Liver (tissue), 9 donors: ENCODE results near the gene WNT11. TPM values are rescaled to one million over a fixed set of nuclear protein-coding genes. Genes with fewer than 3 reads are reported as not detected.

Experiments used
- DNase-seq: peaks from one replicate; pipeline ENCODE4 v3.0.0-alpha.2; 2017; ENCODE audit warnings: low spot score
- H3K27ac ChIP-seq, 2 donors: one replicate each; pipeline ENCODE4 v1.7.0; 2013; ENCODE audit warnings: inconsistent platforms in 2 of 2, low read length in 2 of 2, control low read depth in 1 of 2, low read depth in 1 of 2, mild to moderate bottlenecking in 1 of 2
- H3K27me3 ChIP-seq, 4 donors: one replicate each; pipeline versions ENCODE4 v1.6.1 to v1.7.0; 2013; ENCODE audit warnings: low read length in 3 of 4, inconsistent platforms in 1 of 4, mild to moderate bottlenecking in 1 of 4, moderate library complexity in 1 of 4; ENCODE audit not compliant: control insufficient read depth in 4 of 4, insufficient read depth in 4 of 4
- H3K36me3 ChIP-seq, 4 donors: one replicate each; pipeline versions ENCODE4 v1.6.1 to v1.7.0; 2013; ENCODE audit warnings: low read length in 3 of 4, mild to moderate bottlenecking in 3 of 4, low read depth in 1 of 4, moderate library complexity in 1 of 4; ENCODE audit not compliant: control insufficient read depth in 4 of 4, insufficient read depth in 3 of 4
- H3K4me1 ChIP-seq, 4 donors: one replicate each; pipeline versions ENCODE4 v1.6.1 to v1.7.0; 2013; ENCODE audit warnings: low read length in 3 of 4, mild to moderate bottlenecking in 3 of 4, moderate library complexity in 1 of 4; ENCODE audit not compliant: control insufficient read depth in 4 of 4, insufficient read depth in 4 of 4
- H3K4me3 ChIP-seq, 3 donors: one replicate each; pipeline versions ENCODE4 v1.6.1 to v1.7.0; 2013; ENCODE audit warnings: low read length in 3 of 3, control low read depth in 1 of 3, low read depth in 1 of 3, mild to moderate bottlenecking in 1 of 3
- H3K9ac ChIP-seq, 2 donors: one replicate each; pipeline ENCODE4 v1.7.0; 2013; ENCODE audit warnings: low read length in 2 of 2, mild to moderate bottlenecking in 2 of 2, moderate library complexity in 2 of 2, control low read depth in 1 of 2, low read depth in 1 of 2
- H3K9me3 ChIP-seq, 4 donors: one replicate each; pipeline versions ENCODE4 v1.6.1 to v1.7.0; 2013; ENCODE audit warnings: low read length in 3 of 4; ENCODE audit not compliant: control insufficient read depth in 4 of 4
- ATF3 ChIP-seq: IDR thresholded peaks from 2 replicates; pipeline ENCODE4 v1.6.1; 2016; ENCODE audit warnings: antibody characterized with exemption
- CTCF ChIP-seq: fragments of 150-350 bp; IDR thresholded peaks from 2 replicates; pipeline ENCODE4 v1.5.1; 2017; ENCODE audit warnings: improper control_type of control experiment, low read depth, low read length; ENCODE audit not compliant: missing input control
- EGR1 ChIP-seq, 2 donors: IDR thresholded peaks; 2 replicates each; pipeline ENCODE4 v1.6.1; 2016 to 2018; ENCODE audit warnings: antibody characterized with exemption in 2 of 2, low read depth in 2 of 2
- FOXA1 ChIP-seq: IDR thresholded peaks from 2 replicates; pipeline ENCODE4 v1.6.1; 2016; ENCODE audit warnings: antibody characterized with exemption
- FOXA2 ChIP-seq: IDR thresholded peaks from 2 replicates; pipeline ENCODE4 v1.6.1; 2016; ENCODE audit warnings: antibody characterized with exemption
- GABPA ChIP-seq, 2 donors: IDR thresholded peaks in 1 of 2; conservative IDR thresholded peaks in 1 of 2; 2 replicates each; pipeline ENCODE4 v1.6.1; 2016; ENCODE audit warnings: antibody characterized with exemption in 2 of 2, mild to moderate bottlenecking in 1 of 2, moderate library complexity in 1 of 2
- HNF4A ChIP-seq, 2 donors: conservative IDR thresholded peaks; 2 replicates each; pipeline ENCODE4 v1.6.1; 2016; ENCODE audit warnings: antibody characterized with exemption in 2 of 2, mild to moderate bottlenecking in 2 of 2
- HNF4G ChIP-seq: IDR thresholded peaks from 2 replicates; pipeline ENCODE4 v1.6.1; 2016; ENCODE audit warnings: antibody characterized with exemption
- JUND ChIP-seq, 2 donors: IDR thresholded peaks; 2 replicates each; pipeline ENCODE4 v1.6.1; 2016; ENCODE audit warnings: antibody characterized with exemption in 2 of 2
- MAX ChIP-seq: IDR thresholded peaks from 2 replicates; pipeline ENCODE4 v1.6.1; 2016; ENCODE audit warnings: antibody characterized with exemption
- NR2F2 ChIP-seq: IDR thresholded peaks from 2 replicates; pipeline ENCODE4 v1.6.1; 2016; ENCODE audit warnings: antibody characterized with exemption
- RAD21 ChIP-seq, 2 donors: IDR thresholded peaks; 2 replicates each; pipeline ENCODE4 v1.6.1; 2016; ENCODE audit warnings: antibody characterized with exemption in 2 of 2, mild to moderate bottlenecking in 2 of 2
- REST ChIP-seq: IDR thresholded peaks from 2 replicates; pipeline ENCODE4 v1.6.1; 2016; ENCODE audit warnings: antibody characterized with exemption, mild to moderate bottlenecking
- RXRA ChIP-seq, 2 donors: IDR thresholded peaks; 2 replicates each; pipeline ENCODE4 v1.6.1; 2017 to 2018; ENCODE audit warnings: antibody characterized with exemption in 2 of 2, mild to moderate bottlenecking in 1 of 2
- SP1 ChIP-seq: IDR thresholded peaks from 2 replicates; pipeline ENCODE4 v1.6.1; 2018; ENCODE audit warnings: antibody characterized with exemption, mild to moderate bottlenecking
- TAF1 ChIP-seq: conservative IDR thresholded peaks from 2 replicates; pipeline ENCODE4 v1.6.1; 2016; ENCODE audit warnings: antibody characterized with exemption, mild to moderate bottlenecking
- YY1 ChIP-seq: IDR thresholded peaks from 2 replicates; pipeline ENCODE4 v1.6.1; 2016; ENCODE audit warnings: antibody characterized with exemption, mild to moderate bottlenecking
- ZBTB33 ChIP-seq: IDR thresholded peaks from 2 replicates; pipeline ENCODE4 v1.6.1; 2016; ENCODE audit warnings: antibody characterized with exemption
- WGBS: extraction: QIAGEN DNeasy Blood & Tissue Kit; methylation state at CpG from one replicate; pipeline ENCODE4 v1.1.7; 2013; 5-methylcytosine and 5-hydroxymethylcytosine counted together
- polyA plus RNA-seq, 2 donors: library from polyadenylated mRNA; stranded (reverse) in 1 of 2; unstranded in 1 of 2; fragments of 200-250 nt in 1 of 2; fragments of >200 nt in 1 of 2; fragmentation: Nextera tagmentation in 1 of 2; extraction: Ambion mirVana in 1 of 2; gene quantifications; one replicate each; pipeline versions ENCODE4 v1.2.1 to v1.2.3, GENCODE V29; 2013 to 2015
- total RNA-seq, 2 donors: library from RNA; depleted of rRNA; stranded (reverse); fragments of >200 nt; gene quantifications; one replicate each; pipeline ENCODE4 v1.2.3, GENCODE V29; 2014
- donor health status: healthy.
- donor health status: healthy.
- donor health status: healthy.
- donor health status: healthy.
- donor health status: healthy.

The WNT11 gene
- total and polyA plus RNA-seq, 4 donors, result 1.1 to 4.8 (median 2.5) TPM

- no peak overlapping the region for H3K4me3 ChIP-seq
- H3K27ac ChIP-seq, result no peak overlapping the region
- TF ChIP-seq TAF1 (no peak), RXRA (IDR thresholded peaks at IDR 0.05) (no peak), HNF4A (conservative IDR thresholded peaks at IDR 0.05) (no peak), RAD21 (IDR thresholded peaks at IDR 0.05) (no peak), ATF3 (no peak), EGR1 (IDR thresholded peaks at IDR 0.05; ENCODE audit: low read depth in 2 of 2) (no peak), CTCF (no peak), FOXA2 (no peak), YY1 (no peak), REST (no peak), HNF4G (no peak), SP1 (no peak), MAX (no peak), ZBTB33 (no peak), FOXA1 (no peak), NR2F2 (no peak), GABPA (IDR thresholded peaks at IDR 0.05 in 1 of 2, conservative IDR thresholded peaks at IDR 0.05 in 1 of 2) (no peak), JUND (IDR thresholded peaks at IDR 0.05) (no peak)
- 95% methylated on average over 5 of the region's 5 CpGs for WGBS
- H3K36me3 ChIP-seq, result no peaks in the 10 kb centered on the region
- no peaks in the 10 kb centered on the region for H3K9me3 ChIP-seq
- H3K4me1 ChIP-seq, result peaks cover 0 to 13% (median 5%) of the 10 kb centered on the region in 4 donors
- no peak overlapping the region for H3K9ac ChIP-seq
- H3K27me3 ChIP-seq, result no peaks in the 10 kb centered on the region
- no peak for DNase-seq
These were observed 7.9 kb upstream of the WNT11 start for GRCh38 chr11:76214186-76214585.
